Activated T-helper 1 cell treated with anti-CD3 and anti-CD28 coated beads, Interleukin-12 subunit alpha, Interleukin-12 subunit beta, Interleukin-2, Interleukin-4 antibody, amounts not matched to agents 30 ng/mL and 10 ng/mL and 1 ng/mL, durations not matched to agents 14 hours and 24 hours and 36 hours (primary cell): ENCODE results near the gene APOO. TPM values are rescaled to one million over a fixed set of nuclear protein-coding genes. Genes with fewer than 3 reads are reported as not detected.
"Not testable (repeated sequence)": the region's sequence is repeated elsewhere in the genome, so short reads cannot be mapped to it uniquely, and the experiment has no call there.

ENCODE experiments used
- DNase-seq: peaks from one replicate; pipeline ENCODE4 v3.0.0; 2021; ENCODE audit warnings: low spot score
- H3K27ac Mint-ChIP-seq: one replicate; pipeline ENCODE4 v1.8.0; 2021; ENCODE audit warnings: mild to moderate bottlenecking, mixed read lengths
- H3K27me3 Mint-ChIP-seq: one replicate; pipeline ENCODE4 v1.8.0; 2022; ENCODE audit warnings: mild to moderate bottlenecking, moderate library complexity, mixed read lengths; ENCODE audit not compliant: insufficient read depth
- H3K36me3 Mint-ChIP-seq: one replicate; pipeline ENCODE4 v1.8.0; 2021; ENCODE audit warnings: low read depth, mixed read lengths
- H3K4me1 Mint-ChIP-seq: one replicate; pipeline ENCODE4 v1.8.0; 2021; ENCODE audit warnings: low read depth, mixed read lengths
- H3K4me3 Mint-ChIP-seq: one replicate; pipeline ENCODE4 v1.8.0; 2021; ENCODE audit warnings: mild to moderate bottlenecking, moderate library complexity, mixed read lengths
- H3K9me3 Mint-ChIP-seq: one replicate; pipeline ENCODE4 v1.8.0; 2021; ENCODE audit warnings: mixed read lengths
- intact Hi-C: fragments of 100-400 bp; cut with micrococcal nuclease; formaldehyde crosslinking; loops from one replicate; pipeline ENCODE4 v1.15.1; 2024
- total RNA-seq: library from RNA; stranded (reverse); gene quantifications from 2 replicates; pipeline ENCODE4 v1.2.3, GENCODE V29; 2022

The APOO gene
- total RNA-seq, 1 donor from 2014 or later: 29.0 TPM

- H3K9me3 Mint-ChIP-seq: no peaks in the 10 kb centered on the region
- no peaks in the 10 kb centered on the region for H3K36me3 Mint-ChIP-seq
- no peak overlapping the region for H3K4me3 Mint-ChIP-seq
- intact Hi-C loops: no loop called here
- no peak overlapping the region for H3K27ac Mint-ChIP-seq
- no peaks in the 10 kb centered on the region for H3K27me3 Mint-ChIP-seq
- DNase-seq: no peak
- no peaks in the 10 kb centered on the region for H3K4me1 Mint-ChIP-seq
These were observed 35.7 kb downstream of the APOO start for GRCh38 chrX:23871905-23872546.

- DNase-seq: no peak
- no peaks in the 10 kb centered on the region for H3K4me1 Mint-ChIP-seq
- H3K4me3 Mint-ChIP-seq: no peak overlapping the region
- H3K36me3 Mint-ChIP-seq: no peaks in the 10 kb centered on the region
- no peaks in the 10 kb centered on the region for H3K9me3 Mint-ChIP-seq
- intact Hi-C loops: no loop called here
- H3K27ac Mint-ChIP-seq: no peak overlapping the region
- no peaks in the 10 kb centered on the region for H3K27me3 Mint-ChIP-seq
These were observed 37.7 kb downstream of the APOO start for GRCh38 chrX:23870041-23870440.

GRCh38 chrX:23864742-23865326 lies 42.9 kb downstream of the APOO start:
- Mint-ChIP-seq H3K27ac (no peak overlapping the region), H3K27me3 (no peaks in the 10 kb centered on the region), H3K36me3 (peaks cover 4% of the 10 kb centered on the region), H3K4me1 (no peaks in the 10 kb centered on the region), H3K9me3 (no peaks in the 10 kb centered on the region), H3K4me3 (no peak overlapping the region)
- intact Hi-C loops: no loop called here
- no peak for DNase-seq

- DNase-seq, H3K4me1 Mint-ChIP-seq, H3K4me3 Mint-ChIP-seq, intact Hi-C loops, H3K27me3 Mint-ChIP-seq, H3K27ac Mint-ChIP-seq, H3K36me3 Mint-ChIP-seq, H3K9me3 Mint-ChIP-seq: not testable (repeated sequence)
These were observed 45.8 kb downstream of the APOO start for GRCh38 chrX:23861952-23862351.

- H3K27me3 Mint-ChIP-seq: no peaks in the 10 kb centered on the region
- no peak for DNase-seq
- H3K36me3 Mint-ChIP-seq: peaks cover 8% of the 10 kb centered on the region
- H3K4me3 Mint-ChIP-seq: no peak overlapping the region
- no peak overlapping the region for H3K27ac Mint-ChIP-seq
- no peaks in the 10 kb centered on the region for H3K4me1 Mint-ChIP-seq
- no peaks in the 10 kb centered on the region for H3K9me3 Mint-ChIP-seq
- intact Hi-C loops: no loop called here
These were observed 46.4 kb downstream of the APOO start for GRCh38 chrX:23861215-23861896.

GRCh38 chrX:23859238-23859637 lies 48.5 kb downstream of the APOO start:
- H3K4me3 Mint-ChIP-seq, H3K27ac Mint-ChIP-seq, H3K27me3 Mint-ChIP-seq, intact Hi-C loops, H3K9me3 Mint-ChIP-seq, DNase-seq, H3K36me3 Mint-ChIP-seq, H3K4me1 Mint-ChIP-seq: not testable (repeated sequence)

- no peaks in the 10 kb centered on the region for H3K9me3 Mint-ChIP-seq
- intact Hi-C loops: no loop called here
- H3K4me3 Mint-ChIP-seq: no peak overlapping the region
- DNase-seq: no peak
- H3K4me1 Mint-ChIP-seq: no peaks in the 10 kb centered on the region
- no peak overlapping the region for H3K27ac Mint-ChIP-seq
- no peaks in the 10 kb centered on the region for H3K27me3 Mint-ChIP-seq
- peaks cover 4% of the 10 kb centered on the region for H3K36me3 Mint-ChIP-seq
These were observed 49.8 kb downstream of the APOO start for GRCh38 chrX:23857935-23858334.

- intact Hi-C loops: no loop called here
- no peaks in the 10 kb centered on the region for H3K4me1 Mint-ChIP-seq
- H3K27ac Mint-ChIP-seq: no peak overlapping the region
- no peaks in the 10 kb centered on the region for H3K9me3 Mint-ChIP-seq
- no peak for DNase-seq
- H3K4me3 Mint-ChIP-seq: no peak overlapping the region
- H3K27me3 Mint-ChIP-seq: no peaks in the 10 kb centered on the region
- H3K36me3 Mint-ChIP-seq: peaks cover 4% of the 10 kb centered on the region
These were observed 50.4 kb downstream of the APOO start for GRCh38 chrX:23857363-23857762.

GRCh38 chrX:23855569-23855968 lies 52.2 kb downstream of the APOO start:
- Mint-ChIP-seq H3K4me1 (no peaks in the 10 kb centered on the region), H3K4me3 (no peak overlapping the region), H3K9me3 (no peaks in the 10 kb centered on the region), H3K27ac (no peak overlapping the region), H3K27me3 (no peaks in the 10 kb centered on the region), H3K36me3 (peaks cover 4% of the 10 kb centered on the region)
- intact Hi-C loops: no loop called here
- DNase-seq: no peak

GRCh38 chrX:23854945-23855344 lies 52.8 kb downstream of the APOO start:
- H3K36me3 Mint-ChIP-seq: peaks cover 4% of the 10 kb centered on the region
- no peaks in the 10 kb centered on the region for H3K27me3 Mint-ChIP-seq
- H3K4me3 Mint-ChIP-seq: no peak overlapping the region
- DNase-seq: no peak
- H3K27ac Mint-ChIP-seq: no peak overlapping the region
- H3K9me3 Mint-ChIP-seq: no peaks in the 10 kb centered on the region
- intact Hi-C loops: no loop called here
- H3K4me1 Mint-ChIP-seq: no peaks in the 10 kb centered on the region

GRCh38 chrX:23854122-23854521 lies 53.6 kb downstream of the APOO start:
- no peak overlapping the region for H3K27ac Mint-ChIP-seq
- no peaks in the 10 kb centered on the region for H3K9me3 Mint-ChIP-seq
- no peak overlapping the region for H3K4me3 Mint-ChIP-seq
- peaks cover 4% of the 10 kb centered on the region for H3K36me3 Mint-ChIP-seq
- no peak for DNase-seq
- intact Hi-C loops: no loop called here
- no peaks in the 10 kb centered on the region for H3K27me3 Mint-ChIP-seq
- no peaks in the 10 kb centered on the region for H3K4me1 Mint-ChIP-seq

GRCh38 chrX:23851544-23851943 lies 56.2 kb downstream of the APOO start:
- no peaks in the 10 kb centered on the region for H3K4me1 Mint-ChIP-seq

GRCh38 chrX:23849241-23849640 lies 58.5 kb downstream of the APOO start:
- no peak overlapping the region for H3K4me3 Mint-ChIP-seq
- intact Hi-C loops: no loop called here

More at GRCh38 chrX:23851544-23851943, 56.2 kb downstream of the APOO start:
- Mint-ChIP-seq H3K27ac (no peak overlapping the region), H3K27me3 (no peaks in the 10 kb centered on the region), H3K4me3 (no peak overlapping the region), H3K36me3 (no peaks in the 10 kb centered on the region), H3K9me3 (no peaks in the 10 kb centered on the region)
- intact Hi-C loops: no loop called here
- DNase-seq: no peak

More at GRCh38 chrX:23849241-23849640, 58.5 kb downstream of the APOO start:
- Mint-ChIP-seq H3K9me3 (no peaks in the 10 kb centered on the region), H3K27ac (no peak overlapping the region), H3K4me1 (no peaks in the 10 kb centered on the region), H3K27me3 (no peaks in the 10 kb centered on the region), H3K36me3 (no peaks in the 10 kb centered on the region)
- no peak for DNase-seq
